Sigmoid colon (tissue), 3 donors: ENCODE data around the gene TLR4.

Source experiments
- POLR2A ChIP-seq, 2 donors: fragments of 450-650 bp; IDR thresholded peaks; one replicate each; pipeline ENCODE4 v1.6.1; 2016; ENCODE audit warnings: antibody characterized with exemption in 2 of 2, mild to moderate bottlenecking in 2 of 2, moderate library complexity in 2 of 2
- TF ChIP-seq, protein P1 (sequence below), 4 experiments: fragments of 450-650 bp in 3 of 4; fragments of 200-600 bp in 1 of 4; IDR thresholded peaks; one replicate each; pipeline ENCODE4 v1.5.1; 2016 to 2019; ENCODE audit warnings: antibody characterized with exemption in 4 of 4, mild to moderate bottlenecking in 3 of 4, moderate library complexity in 2 of 4

DNA sequence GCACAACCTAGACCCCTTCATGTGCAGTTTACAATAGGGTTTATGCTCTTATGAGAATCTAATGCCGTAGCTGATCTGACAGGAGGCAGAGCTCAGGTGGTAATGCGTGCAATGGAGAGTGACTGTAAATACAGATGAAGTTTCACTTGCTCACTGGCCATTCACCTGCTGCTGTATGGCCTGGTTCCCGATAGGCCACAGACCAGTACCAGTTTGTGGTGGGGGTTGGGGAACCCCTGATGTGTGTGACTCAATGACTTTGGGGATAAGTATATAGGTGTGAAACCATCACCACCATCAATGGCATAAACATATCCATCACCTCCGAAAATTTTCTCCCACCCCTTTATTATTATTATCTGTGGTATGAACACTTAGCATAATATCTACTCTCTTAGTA, 42.1 kb downstream of the TLR4 start:
- TF ChIP-seq POLR2A (IDR thresholded peaks at IDR 0.05): no peak
- TF ChIP-seq, protein P1, sequence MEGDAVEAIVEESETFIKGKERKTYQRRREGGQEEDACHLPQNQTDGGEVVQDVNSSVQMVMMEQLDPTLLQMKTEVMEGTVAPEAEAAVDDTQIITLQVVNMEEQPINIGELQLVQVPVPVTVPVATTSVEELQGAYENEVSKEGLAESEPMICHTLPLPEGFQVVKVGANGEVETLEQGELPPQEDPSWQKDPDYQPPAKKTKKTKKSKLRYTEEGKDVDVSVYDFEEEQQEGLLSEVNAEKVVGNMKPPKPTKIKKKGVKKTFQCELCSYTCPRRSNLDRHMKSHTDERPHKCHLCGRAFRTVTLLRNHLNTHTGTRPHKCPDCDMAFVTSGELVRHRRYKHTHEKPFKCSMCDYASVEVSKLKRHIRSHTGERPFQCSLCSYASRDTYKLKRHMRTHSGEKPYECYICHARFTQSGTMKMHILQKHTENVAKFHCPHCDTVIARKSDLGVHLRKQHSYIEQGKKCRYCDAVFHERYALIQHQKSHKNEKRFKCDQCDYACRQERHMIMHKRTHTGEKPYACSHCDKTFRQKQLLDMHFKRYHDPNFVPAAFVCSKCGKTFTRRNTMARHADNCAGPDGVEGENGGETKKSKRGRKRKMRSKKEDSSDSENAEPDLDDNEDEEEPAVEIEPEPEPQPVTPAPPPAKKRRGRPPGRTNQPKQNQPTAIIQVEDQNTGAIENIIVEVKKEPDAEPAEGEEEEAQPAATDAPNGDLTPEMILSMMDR (IDR thresholded peaks at IDR 0.05): no peak
